Erythroblast (primary cell): ENCODE data around the gene MACROD2.
"Not testable (repeated sequence)": the region's sequence is repeated elsewhere in the genome, so short reads cannot be mapped to it uniquely, and the experiment has no call there.

ENCODE experiments used
- GATA1 ChIP-seq: IDR thresholded peaks from 2 replicates; pipeline ENCODE4 v1.6.1; 2011; ENCODE audit warnings: low read depth, mild to moderate bottlenecking, control low read depth, low read length, moderate library complexity
- POLR2A ChIP-seq: IDR thresholded peaks from 2 replicates; pipeline ENCODE4 v1.6.1; 2011; ENCODE audit warnings: mild to moderate bottlenecking, low read length

- TF ChIP-seq POLR2A, GATA1: not testable (repeated sequence)
Measured at GRCh38 chr20:15807771-15808170, 1812.5 kb downstream of the MACROD2 start.
